ENCODE results near the gene TAOK1.

Gene TAOK1

GRCh38 chr17:29585080-29585751 lies 195.1 kb downstream of the TAOK1 start:
- no peak for DNase-seq

- DNase-seq: no peak
Observed at GRCh38 chr17:29586676-29587469, 196.7 kb downstream of the TAOK1 start.

DNA sequence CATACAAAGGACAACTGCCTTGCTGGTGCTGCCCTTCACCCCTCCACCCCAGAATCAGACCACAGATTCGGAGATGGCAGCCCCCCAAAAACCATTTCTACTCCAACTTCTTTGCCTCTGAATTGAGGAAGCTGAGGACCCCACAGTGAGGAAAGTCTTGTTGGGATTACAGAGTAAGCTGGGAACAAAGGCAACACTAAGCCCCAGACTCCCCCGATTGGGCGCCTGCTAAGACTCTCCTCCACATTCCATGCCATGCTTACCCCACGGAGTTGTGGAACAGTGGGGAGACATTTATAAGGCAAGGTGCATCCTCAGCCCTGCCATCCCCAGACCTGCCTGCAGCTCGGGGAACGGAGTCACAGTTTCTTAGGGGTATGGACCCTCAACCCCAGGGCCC lies 197.4 kb downstream of the TAOK1 start:
- DNase-seq: no peak

DNA sequence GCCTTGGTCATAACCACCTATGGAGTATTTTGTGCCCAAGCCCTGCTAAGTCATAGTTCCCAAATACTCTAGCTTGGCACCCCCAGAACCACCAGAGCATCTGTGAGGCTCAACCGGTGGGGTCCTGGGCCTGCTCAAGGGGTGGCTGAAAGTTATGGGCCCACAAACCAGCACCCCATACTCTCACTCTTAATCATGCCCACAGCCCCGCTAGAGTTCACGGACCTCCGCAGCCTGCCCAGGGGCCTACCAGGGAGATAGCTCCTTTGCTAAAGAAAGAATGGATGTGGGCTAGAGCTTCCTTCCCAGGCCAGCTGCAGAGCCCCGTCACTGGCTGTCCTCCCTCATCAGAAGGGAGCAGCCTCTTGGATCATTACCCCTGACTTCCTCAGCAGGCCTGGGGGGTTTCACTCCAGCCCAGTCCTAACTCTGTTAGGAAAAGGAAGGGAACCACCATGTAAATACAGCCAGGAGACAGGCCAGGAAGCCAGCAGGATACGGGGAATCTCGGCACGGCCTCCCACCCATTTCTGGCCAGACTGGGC lies 197.9 kb downstream of the TAOK1 start:
- no peak for DNase-seq

DNA sequence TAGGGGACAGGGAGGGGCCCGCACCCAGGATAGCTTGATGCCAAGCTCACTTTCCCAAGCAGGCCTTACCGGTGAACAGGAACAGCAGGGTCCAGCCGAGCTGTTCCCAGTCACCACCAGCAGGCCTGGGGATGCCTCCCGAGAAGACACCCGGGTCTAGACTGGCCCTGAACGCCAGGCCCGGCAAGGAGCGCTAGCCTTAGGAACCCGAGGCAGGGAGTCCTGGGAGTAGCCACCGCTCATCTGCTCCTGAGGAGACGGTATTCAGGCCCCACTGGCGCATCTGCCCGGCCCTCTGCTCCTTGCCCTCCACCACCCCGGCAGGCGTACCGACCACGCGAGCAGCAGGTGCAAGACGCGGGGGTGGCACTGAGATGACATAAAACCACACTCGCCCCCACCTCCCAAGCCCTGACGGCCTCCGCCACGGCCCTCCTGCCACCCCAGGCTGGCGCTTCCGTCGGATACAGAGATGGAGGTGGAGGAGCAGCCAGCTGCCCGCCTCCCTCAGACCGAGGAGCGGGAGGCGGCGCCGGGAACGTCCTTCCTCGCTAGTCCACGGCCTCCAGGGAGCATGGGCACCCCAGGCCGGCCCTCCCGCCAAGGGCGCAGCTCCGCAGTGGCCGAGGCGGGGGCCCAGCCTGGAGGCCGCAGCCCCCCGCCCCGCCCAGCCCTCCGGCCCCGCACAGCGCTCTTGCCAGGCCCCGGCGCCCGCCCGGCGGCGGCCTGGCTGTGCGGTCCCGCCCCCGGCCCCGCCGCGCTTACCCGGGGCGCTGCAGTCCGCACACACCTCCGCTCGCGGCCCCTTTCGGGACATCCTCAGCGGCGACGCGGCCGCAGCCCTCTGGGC lies 198.6 kb downstream of the TAOK1 start:
- peak in 1 of 2 experiments; percentile 32 for DNase-seq

DNA sequence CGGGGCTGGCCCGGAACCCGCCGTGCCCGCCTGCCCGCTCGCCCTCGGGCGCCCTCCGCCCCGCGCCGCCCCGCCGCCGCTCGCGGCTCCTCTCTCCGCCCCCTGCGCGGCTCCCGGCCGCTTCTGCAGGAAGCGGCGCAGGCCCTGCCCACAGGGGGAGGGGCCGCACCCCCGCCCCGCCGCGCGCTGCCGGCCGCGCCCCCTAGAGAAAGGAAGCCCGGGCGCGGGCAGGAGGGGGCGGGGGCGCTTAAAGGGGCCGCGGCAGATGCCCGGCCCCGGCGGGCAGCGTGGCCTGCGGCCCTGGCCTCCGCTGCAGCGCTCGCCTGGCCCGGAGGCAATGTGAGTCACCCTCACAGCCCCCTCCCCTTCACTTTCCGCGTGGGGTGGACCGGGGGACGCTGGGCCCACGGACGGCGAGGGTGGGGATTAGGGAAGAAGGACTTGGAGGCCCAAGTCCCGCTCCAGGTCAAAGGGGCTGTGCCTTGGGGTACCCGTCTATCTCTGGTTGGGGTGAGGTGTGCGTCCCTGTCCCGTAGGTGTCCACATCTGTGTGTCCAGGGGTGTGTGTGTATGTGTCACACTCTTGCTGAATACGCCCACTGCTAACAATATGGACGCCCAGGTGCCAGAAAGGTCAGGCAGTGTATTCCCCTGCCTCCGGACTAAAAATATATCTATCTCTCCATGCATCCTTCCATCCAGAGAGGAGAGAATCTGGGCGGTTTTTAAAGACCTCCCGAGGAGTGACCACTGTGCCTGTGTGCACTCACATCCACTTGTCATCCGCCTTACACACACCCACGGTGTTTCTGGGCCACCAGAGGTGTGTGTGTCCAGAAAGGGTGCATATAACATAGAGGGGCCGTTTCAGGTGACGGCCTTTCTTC lies 199.6 kb downstream of the TAOK1 start, which contains the start of gene GIT1:
GIT1 (minus strand) TSS at position 125 of the 887 bp plus-strand sequence. CDS start 270 bp downstream, outside the sequence.
- DNase-seq: peak; percentile 78 to 90

- peak in 1 of 2 experiments; percentile 45 for DNase-seq
Observed at GRCh38 chr17:29590411-29591145, 200.4 kb downstream of the TAOK1 start.

GRCh38 chr17:29591146-29591736 lies 201.1 kb downstream of the TAOK1 start:
- DNase-seq: peak; percentile 70 to 76

DNA sequence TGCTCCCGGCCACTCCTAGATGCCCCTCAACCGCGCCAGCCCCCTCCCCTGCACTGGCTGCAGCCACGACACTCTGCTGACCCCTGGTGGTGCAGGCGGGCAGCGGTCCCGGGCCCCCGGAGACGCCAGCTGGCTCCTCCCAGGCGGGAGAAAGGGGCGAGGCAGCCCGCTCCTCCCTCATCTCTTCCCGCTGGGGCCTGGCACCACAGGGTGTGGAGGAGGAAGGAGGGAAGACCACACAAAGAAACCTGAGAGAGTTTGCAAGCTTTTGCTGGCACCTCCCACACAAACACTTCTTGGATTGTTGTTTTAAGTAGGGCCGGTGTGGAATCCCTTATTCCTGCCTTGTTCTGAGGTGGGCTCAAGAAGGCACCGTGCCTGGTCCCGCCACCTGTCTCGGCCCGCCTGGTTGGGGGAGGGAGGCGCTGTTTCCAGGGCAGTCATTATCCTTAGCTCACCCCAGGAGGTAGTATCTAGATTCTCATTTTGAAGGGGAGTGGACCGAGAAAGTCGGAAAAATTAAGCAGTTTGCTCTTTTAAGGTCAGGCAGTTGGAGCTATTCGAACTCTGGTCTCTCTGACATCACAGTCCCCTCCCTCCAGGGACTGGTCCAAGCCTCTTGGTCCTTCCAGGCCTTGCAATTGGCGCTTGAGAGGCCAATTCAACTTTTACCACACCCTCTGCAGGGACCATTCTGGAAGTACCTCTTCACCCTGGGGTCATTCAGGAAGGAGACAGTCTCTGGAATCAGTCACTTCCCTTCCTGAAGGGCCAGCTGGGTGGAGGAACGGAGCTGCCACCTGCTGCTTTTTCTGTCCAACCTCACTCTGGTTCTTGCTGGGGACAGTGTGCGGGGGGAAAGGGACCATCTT lies 201.8 kb downstream of the TAOK1 start:
- peak; percentile 82 to 94 for DNase-seq

- DNase-seq: peak; percentile 72
Observed at GRCh38 chr17:29592850-29593551, 202.8 kb downstream of the TAOK1 start, which contains the start of gene ANKRD13B. Gene ANKRD13B (plus strand): TSS chr17:29593132. CDS start chr17:29593622, 490 bp downstream.

- peak; percentile 14 to 42 for DNase-seq
Observed at GRCh38 chr17:29593591-29594518, 203.7 kb downstream of the TAOK1 start.

- no peak for DNase-seq
Observed at GRCh38 chr17:29594519-29595090, 204.4 kb downstream of the TAOK1 start.

- no peak for DNase-seq
Observed at GRCh38 chr17:29595107-29595942, 205.2 kb downstream of the TAOK1 start.

- no peak for DNase-seq
Observed at GRCh38 chr17:29595943-29596774, 206.0 kb downstream of the TAOK1 start.

DNA sequence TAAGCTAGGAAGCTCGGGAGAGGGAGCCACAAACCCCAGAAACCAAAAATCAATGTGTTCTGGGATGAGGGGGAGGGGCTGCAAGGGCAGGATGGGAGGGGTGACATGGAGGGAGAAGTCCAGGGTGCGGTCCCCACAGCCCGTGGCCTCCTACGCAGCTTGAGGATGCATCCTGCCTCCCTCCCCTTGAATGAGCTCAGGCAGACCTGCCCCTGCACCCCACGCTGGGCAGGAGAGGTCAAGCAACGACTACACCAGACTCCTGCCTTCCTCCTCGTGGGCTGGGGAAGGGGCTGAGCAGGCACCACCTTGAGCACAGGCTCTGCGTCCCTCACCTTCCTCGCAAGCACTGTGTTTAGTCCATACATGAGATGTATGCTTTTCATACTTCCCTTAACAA lies 206.6 kb downstream of the TAOK1 start:
- no peak for DNase-seq

Measured in NCI-H1930 (cell line).